Measurements from ENCODE around the gene CAST.

The CAST gene

GRCh38 chr5:96788112-96788749, 126.1 kb downstream of the CAST start:
- no peak for DNase-seq
- H3K4me1 ChIP-seq = peaks cover 0 to 11% (median 6%) of the 10 kb centered on the region in 4 donors
- H3K4me3 ChIP-seq = no peak overlapping the region
- intact Hi-C loops (cut with DNase I; ENCODE audit: low total_unique reads) = no loop called here
- no peak overlapping the region for H3K27ac ChIP-seq
- H3K9me3 ChIP-seq = peaks cover 0 to 9% (median 0%) of the 10 kb centered on the region in 3 donors
- TF ChIP-seq CTCF (IDR thresholded peaks at IDR 0.05) = no peak
- H3K27me3 ChIP-seq = no peaks in the 10 kb centered on the region
- H3K36me3 ChIP-seq = peaks cover 16 to 52% (median 23%) of the 10 kb centered on the region in 3 donors

GRCh38 chr5:96789794-96790330, 127.7 kb downstream of the CAST start:
- DNase-seq = no peak
- Histone ChIP-seq H3K4me3 (no peak overlapping the region), H3K4me1 (peaks cover 0 to 11% (median 6%) of the 10 kb centered on the region in 4 donors), H3K36me3 (peaks cover 15 to 57% (median 25%) of the 10 kb centered on the region in 3 donors), H3K27me3 (no peaks in the 10 kb centered on the region), H3K27ac (no peak overlapping the region), H3K9me3 (no peaks in the 10 kb centered on the region)
- no peak for TF ChIP-seq CTCF (IDR thresholded peaks at IDR 0.05)
- intact Hi-C loops (cut with DNase I; ENCODE audit: low total_unique reads) = no loop called here

GRCh38 chr5:96790961-96791504, 128.9 kb downstream of the CAST start:
- no peak overlapping the region for H3K27ac ChIP-seq
- no peak for TF ChIP-seq CTCF (IDR thresholded peaks at IDR 0.05)

GRCh38 chr5:96794757-96795156, 132.6 kb downstream of the CAST start:
- no peak overlapping the region for H3K4me3 ChIP-seq
- peaks cover 30 to 68% (median 62%) of the 10 kb centered on the region in 3 donors for H3K36me3 ChIP-seq
- peaks cover 0 to 11% (median 6%) of the 10 kb centered on the region in 4 donors for H3K4me1 ChIP-seq
- no peak overlapping the region for H3K27ac ChIP-seq
- TF ChIP-seq CTCF (IDR thresholded peaks at IDR 0.05) = no peak
- no peaks in the 10 kb centered on the region for H3K27me3 ChIP-seq
- intact Hi-C loops (cut with DNase I; ENCODE audit: low total_unique reads) = no loop called here
- no peaks in the 10 kb centered on the region for H3K9me3 ChIP-seq
- no peak for DNase-seq

More at GRCh38 chr5:96790961-96791504, 128.9 kb downstream of the CAST start:
- Histone ChIP-seq H3K9me3 (no peaks in the 10 kb centered on the region), H3K27me3 (no peaks in the 10 kb centered on the region), H3K4me3 (no peak overlapping the region), H3K4me1 (peaks cover 0 to 11% (median 6%) of the 10 kb centered on the region in 4 donors), H3K36me3 (peaks cover 11 to 57% (median 32%) of the 10 kb centered on the region in 3 donors)
- no peak for DNase-seq
- intact Hi-C loops (cut with DNase I; ENCODE audit: low total_unique reads) = no loop called here

- no peaks in the 10 kb centered on the region for H3K9me3 ChIP-seq
- intact Hi-C loops (cut with DNase I; ENCODE audit: low total_unique reads) = no loop called here
- peaks cover 36 to 69% (median 68%) of the 10 kb centered on the region in 3 donors for H3K36me3 ChIP-seq
- H3K27ac ChIP-seq = no peak overlapping the region
- no peak for TF ChIP-seq CTCF (IDR thresholded peaks at IDR 0.05)
- H3K27me3 ChIP-seq = no peaks in the 10 kb centered on the region
- H3K4me1 ChIP-seq = peaks cover 0 to 9% (median 6%) of the 10 kb centered on the region in 4 donors
- H3K4me3 ChIP-seq = no peak overlapping the region
- no peak for DNase-seq
These were observed 133.4 kb downstream of the CAST start for GRCh38 chr5:96795626-96796025.

Measured in tibial artery (tissue), 4 donors.